Measurements from ENCODE around the gene VAPB.

Gene VAPB

DNA sequence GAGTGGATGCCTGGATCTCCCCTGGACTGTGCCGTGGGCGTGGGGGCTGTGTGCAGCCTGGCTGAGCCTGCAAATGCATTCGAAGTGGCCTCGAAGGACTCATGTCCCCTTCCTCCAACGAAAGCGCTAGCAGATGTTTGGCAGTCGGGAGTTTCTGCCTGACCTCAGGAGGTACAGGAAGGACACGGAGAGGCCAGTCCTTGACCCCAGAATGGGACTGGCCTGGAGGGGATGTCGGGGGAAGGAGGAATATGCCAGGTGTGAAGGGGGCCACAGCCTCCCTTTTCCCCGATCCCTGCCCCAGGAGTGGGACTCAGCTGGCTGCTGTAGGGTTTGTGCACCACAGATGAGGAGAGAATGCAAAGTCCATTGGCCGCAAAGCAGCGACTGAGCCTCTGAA lies 80.6 kb downstream of the VAPB start:
- H3K27ac ChIP-seq (replicated peaks) = no peak overlapping the region
- H3K4me3 ChIP-seq (replicated peaks; ENCODE audit: insufficient read depth, low read length) = no peak overlapping the region
- no peak for DNase-seq (ENCODE audit: low read depth in 1 of 2, low spot score in 1 of 2)
- no peaks in the 10 kb centered on the region for H3K27me3 ChIP-seq (ENCODE audit: insufficient read depth, poor library complexity, severe bottlenecking)
- TF ChIP-seq POLR2AphosphoS5 (IDR thresholded peaks at IDR 0.05; ENCODE audit: low read depth) (no peak), SPI1 (IDR thresholded peaks at IDR 0.05; ENCODE audit: borderline replicate concordance, low read depth) (no peak), GABPA (IDR thresholded peaks at IDR 0.05; ENCODE audit: low read depth) (no peak)
- TF ChIP-seq, protein P1, sequence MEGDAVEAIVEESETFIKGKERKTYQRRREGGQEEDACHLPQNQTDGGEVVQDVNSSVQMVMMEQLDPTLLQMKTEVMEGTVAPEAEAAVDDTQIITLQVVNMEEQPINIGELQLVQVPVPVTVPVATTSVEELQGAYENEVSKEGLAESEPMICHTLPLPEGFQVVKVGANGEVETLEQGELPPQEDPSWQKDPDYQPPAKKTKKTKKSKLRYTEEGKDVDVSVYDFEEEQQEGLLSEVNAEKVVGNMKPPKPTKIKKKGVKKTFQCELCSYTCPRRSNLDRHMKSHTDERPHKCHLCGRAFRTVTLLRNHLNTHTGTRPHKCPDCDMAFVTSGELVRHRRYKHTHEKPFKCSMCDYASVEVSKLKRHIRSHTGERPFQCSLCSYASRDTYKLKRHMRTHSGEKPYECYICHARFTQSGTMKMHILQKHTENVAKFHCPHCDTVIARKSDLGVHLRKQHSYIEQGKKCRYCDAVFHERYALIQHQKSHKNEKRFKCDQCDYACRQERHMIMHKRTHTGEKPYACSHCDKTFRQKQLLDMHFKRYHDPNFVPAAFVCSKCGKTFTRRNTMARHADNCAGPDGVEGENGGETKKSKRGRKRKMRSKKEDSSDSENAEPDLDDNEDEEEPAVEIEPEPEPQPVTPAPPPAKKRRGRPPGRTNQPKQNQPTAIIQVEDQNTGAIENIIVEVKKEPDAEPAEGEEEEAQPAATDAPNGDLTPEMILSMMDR (IDR thresholded peaks at IDR 0.05; ENCODE audit: insufficient read depth, low read length) = no peak
- TF ChIP-seq, protein P2, sequence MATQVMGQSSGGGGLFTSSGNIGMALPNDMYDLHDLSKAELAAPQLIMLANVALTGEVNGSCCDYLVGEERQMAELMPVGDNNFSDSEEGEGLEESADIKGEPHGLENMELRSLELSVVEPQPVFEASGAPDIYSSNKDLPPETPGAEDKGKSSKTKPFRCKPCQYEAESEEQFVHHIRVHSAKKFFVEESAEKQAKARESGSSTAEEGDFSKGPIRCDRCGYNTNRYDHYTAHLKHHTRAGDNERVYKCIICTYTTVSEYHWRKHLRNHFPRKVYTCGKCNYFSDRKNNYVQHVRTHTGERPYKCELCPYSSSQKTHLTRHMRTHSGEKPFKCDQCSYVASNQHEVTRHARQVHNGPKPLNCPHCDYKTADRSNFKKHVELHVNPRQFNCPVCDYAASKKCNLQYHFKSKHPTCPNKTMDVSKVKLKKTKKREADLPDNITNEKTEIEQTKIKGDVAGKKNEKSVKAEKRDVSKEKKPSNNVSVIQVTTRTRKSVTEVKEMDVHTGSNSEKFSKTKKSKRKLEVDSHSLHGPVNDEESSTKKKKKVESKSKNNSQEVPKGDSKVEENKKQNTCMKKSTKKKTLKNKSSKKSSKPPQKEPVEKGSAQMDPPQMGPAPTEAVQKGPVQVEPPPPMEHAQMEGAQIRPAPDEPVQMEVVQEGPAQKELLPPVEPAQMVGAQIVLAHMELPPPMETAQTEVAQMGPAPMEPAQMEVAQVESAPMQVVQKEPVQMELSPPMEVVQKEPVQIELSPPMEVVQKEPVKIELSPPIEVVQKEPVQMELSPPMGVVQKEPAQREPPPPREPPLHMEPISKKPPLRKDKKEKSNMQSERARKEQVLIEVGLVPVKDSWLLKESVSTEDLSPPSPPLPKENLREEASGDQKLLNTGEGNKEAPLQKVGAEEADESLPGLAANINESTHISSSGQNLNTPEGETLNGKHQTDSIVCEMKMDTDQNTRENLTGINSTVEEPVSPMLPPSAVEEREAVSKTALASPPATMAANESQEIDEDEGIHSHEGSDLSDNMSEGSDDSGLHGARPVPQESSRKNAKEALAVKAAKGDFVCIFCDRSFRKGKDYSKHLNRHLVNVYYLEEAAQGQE (IDR thresholded peaks at IDR 0.05; ENCODE audit: insufficient replicate concordance, low read depth) = no peak

DNA sequence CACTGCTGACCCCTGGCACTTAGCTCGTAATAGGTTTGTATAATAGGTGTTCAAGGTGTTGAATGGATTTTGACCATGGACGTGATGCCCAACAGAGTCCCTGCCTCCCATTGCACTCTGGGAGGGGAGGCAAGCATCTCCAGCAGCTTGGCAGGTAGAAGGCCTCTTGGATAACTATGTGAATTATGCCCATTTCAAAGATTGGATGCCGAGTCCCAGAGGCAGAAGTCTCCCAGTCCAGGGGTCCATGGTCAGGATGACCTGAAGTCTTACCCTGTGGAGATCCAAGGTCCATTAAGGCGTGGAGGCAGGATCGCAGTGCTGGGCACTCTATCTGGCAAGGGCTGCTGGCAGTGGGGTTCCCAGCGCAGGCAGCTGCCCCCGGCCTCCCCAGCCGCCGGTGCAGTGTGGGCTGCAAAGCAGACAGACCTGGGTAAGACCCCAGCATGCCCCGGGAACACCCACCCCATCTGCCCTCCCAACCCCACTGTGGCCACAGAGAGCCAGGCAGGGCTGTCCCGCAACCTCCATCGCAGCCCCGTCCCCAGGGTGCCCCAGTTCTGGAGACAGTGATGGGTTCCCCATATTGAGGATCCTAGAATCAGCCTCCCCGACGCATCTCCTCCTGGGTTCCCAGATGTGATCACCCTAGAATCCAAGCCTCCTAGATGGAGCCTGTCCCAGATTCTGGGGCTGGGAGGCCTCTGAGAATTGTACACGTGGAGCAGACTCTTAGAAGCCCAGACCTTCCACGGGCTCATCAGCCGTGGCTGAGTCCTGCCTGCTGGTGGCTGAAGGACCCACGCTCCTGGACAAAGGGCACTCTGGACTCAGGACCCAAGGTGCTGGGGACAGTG lies 81.5 kb downstream of the VAPB start:
- TF ChIP-seq SPI1 (IDR thresholded peaks at IDR 0.05; ENCODE audit: borderline replicate concordance, low read depth) (no peak), GABPA (IDR thresholded peaks at IDR 0.05; ENCODE audit: low read depth) (no peak), POLR2AphosphoS5 (IDR thresholded peaks at IDR 0.05; ENCODE audit: low read depth) (no peak)
- TF ChIP-seq, protein P2 (IDR thresholded peaks at IDR 0.05; ENCODE audit: insufficient replicate concordance, low read depth) = no peak
- TF ChIP-seq, protein P1 (IDR thresholded peaks at IDR 0.05; ENCODE audit: insufficient read depth, low read length) = no peak
- H3K27me3 ChIP-seq (ENCODE audit: insufficient read depth, poor library complexity, severe bottlenecking) = no peaks in the 10 kb centered on the region
- no peak overlapping the region for H3K27ac ChIP-seq (replicated peaks)
- no peak overlapping the region for H3K4me3 ChIP-seq (replicated peaks; ENCODE audit: insufficient read depth, low read length)
- DNase-seq (ENCODE audit: low read depth in 1 of 2, low spot score in 1 of 2) = no peak

DNA sequence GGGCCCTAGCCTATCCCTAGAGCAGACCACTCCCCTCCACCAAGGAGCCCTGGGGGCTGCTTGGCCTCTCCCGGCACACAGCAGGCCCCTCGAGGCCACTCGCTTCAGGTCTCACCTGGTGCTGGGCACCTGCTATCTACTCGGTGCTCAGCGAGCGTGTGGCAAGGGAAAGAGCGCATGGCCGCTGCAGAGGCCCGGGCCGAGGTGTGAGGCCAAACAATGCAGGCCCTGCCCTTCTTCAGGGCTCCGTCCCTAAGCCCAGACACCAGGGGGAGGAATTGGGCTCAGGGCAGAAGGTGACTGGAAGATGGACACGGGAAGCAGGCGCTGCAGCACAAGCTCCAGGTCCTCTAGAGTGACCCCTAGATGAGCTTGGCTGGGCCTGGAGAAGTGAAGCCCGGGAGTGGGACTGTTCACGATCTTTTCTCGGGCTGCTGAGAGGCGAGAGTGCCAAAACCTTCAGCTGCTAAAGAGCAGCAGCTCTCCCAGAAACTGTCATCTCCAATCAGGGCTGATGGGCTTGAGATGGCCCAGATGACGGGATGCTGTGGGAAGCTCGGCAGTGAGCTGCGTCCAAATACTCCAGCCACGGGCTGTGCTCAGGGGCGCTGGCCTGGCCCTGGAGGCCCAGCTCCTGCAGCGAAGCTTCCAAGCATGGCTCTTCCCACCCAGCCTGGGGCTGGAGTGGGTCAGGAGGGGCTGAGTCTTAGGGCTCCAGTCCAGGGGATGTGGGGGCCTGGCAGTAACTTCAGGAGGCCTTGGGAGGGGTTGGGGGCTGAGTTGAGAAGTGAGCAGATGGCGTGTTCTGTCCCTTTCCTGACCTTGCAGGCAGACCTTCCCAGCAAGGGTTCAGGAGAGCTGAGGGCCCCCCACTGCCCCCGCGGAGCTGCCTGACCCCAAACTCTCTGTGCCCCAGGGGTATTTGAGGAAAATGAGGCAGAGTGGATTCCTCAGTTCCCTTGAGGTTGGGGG lies 82.5 kb downstream of the VAPB start:
- Histone ChIP-seq H3K4me3 (replicated peaks; ENCODE audit: insufficient read depth, low read length) (no peak overlapping the region), H3K27me3 (ENCODE audit: insufficient read depth, poor library complexity, severe bottlenecking) (no peaks in the 10 kb centered on the region), H3K27ac (replicated peaks) (no peak overlapping the region)
- DNase-seq (ENCODE audit: low read depth in 1 of 2, low spot score in 1 of 2) = no peak
- TF ChIP-seq POLR2AphosphoS5 (IDR thresholded peaks at IDR 0.05; ENCODE audit: low read depth) = no peak
- TF ChIP-seq, protein P2 (IDR thresholded peaks at IDR 0.05; ENCODE audit: insufficient replicate concordance, low read depth) = no peak
- no peak for TF ChIP-seq GABPA (IDR thresholded peaks at IDR 0.05; ENCODE audit: low read depth)
- TF ChIP-seq, protein P1 (IDR thresholded peaks at IDR 0.05; ENCODE audit: insufficient read depth, low read length) = no peak
- no peak for TF ChIP-seq SPI1 (IDR thresholded peaks at IDR 0.05; ENCODE audit: borderline replicate concordance, low read depth)
